HCT116 (cell line): ENCODE data around the gene AADACL4. TPM values are rescaled to one million over a fixed set of nuclear protein-coding genes. Genes with fewer than 3 reads are reported as not detected.

ENCODE experiments used
- ATAC-seq: fragments of 200-7000 bp; cut with Tn5 transposase; 2 replicates; pipeline ENCODE4 v1.9.1; 2020; ENCODE audit warnings: mild to moderate bottlenecking, moderate library complexity
- BruUV-seq: library from RNA; stranded (reverse); fragments of 400-500 nt; replicated peaks from 2 replicates; lab custom pipeline; 2021; lab: Mats Ljungman, UMichigan
- CTCF ChIA-PET: fragments of 300-600 bp; sonication (Branson Sonifier 250); formaldehyde crosslinking; loops from one replicate; lab custom pipeline; 2021; ENCODE audit warnings: antibody characterized with exemption; lab: Charles Lee
- POLR2A ChIA-PET: fragments of 300-600, 350-600 bp; sonication (Branson Sonifier 250); formaldehyde crosslinking; loops from one replicate; lab custom pipeline; 2021; ENCODE audit warnings: antibody characterized with exemption; lab: Charles Lee
- RAD21 ChIA-PET, 2 experiments: fragments of 300-600 bp; sonication (Branson Sonifier 250); formaldehyde crosslinking; loops; one replicate each; lab custom pipeline; 2023; ENCODE audit warnings: low total read pairs in 2 of 2; ENCODE audit not compliant: uncharacterized antibody in 2 of 2, unreplicated experiment in 2 of 2, low non-redundant PET in 1 of 2; lab: Charles Lee
- DNase-seq: peaks from one replicate; pipeline ENCODE4 v3.0.0-alpha.2; 2010; ENCODE audit warnings: low read depth, low spot score
- H2AFZ ChIP-seq: fragments of 200-600 bp; shearing (Covaris generic), sonication (generic); 2 replicates; pipeline ENCODE4 v1.6.1; 2017; ENCODE audit warnings: low read depth, mixed run types, mixed read lengths, antibody characterized with exemption, low read length; ENCODE audit not compliant: poor library complexity, severe bottlenecking
- H3K27ac ChIP-seq: 2 replicates; pipeline ENCODE4 v1.5.1; 2012; ENCODE audit warnings: low read depth, low read length
- H3K27me3 ChIP-seq: fragments of 200-600 bp; sonication (generic); 2 replicates; pipeline ENCODE4 v1.6.1; 2016; ENCODE audit warnings: mixed run types, low read length, mixed read lengths; ENCODE audit not compliant: insufficient read depth
- H3K36me3 ChIP-seq, 2 experiments: fragments of 200-500 bp in 1 of 2; fragments of 200-600 bp in 1 of 2; sonication (Bioruptor generic) in 1 of 2; sonication (generic) in 1 of 2; 2 replicates each; pipeline versions ENCODE4 v1.5.1 to v1.6.1; 2014 to 2016; ENCODE audit warnings: low read length in 2 of 2, inconsistent platforms in 1 of 2, mixed read lengths in 1 of 2, mixed run types in 1 of 2; ENCODE audit not compliant: insufficient read depth in 2 of 2, control insufficient read depth in 1 of 2
- H3K4me1 ChIP-seq, 2 experiments: fragments of 200-600 bp in 1 of 2; sonication (generic) in 1 of 2; 2 replicates each; pipeline versions ENCODE4 v1.5.1 to v1.6.1; 2012 to 2017; ENCODE audit warnings: low read length in 2 of 2, inconsistent platforms in 1 of 2, mild to moderate bottlenecking in 1 of 2, mixed read lengths in 1 of 2, mixed run types in 1 of 2, moderate library complexity in 1 of 2; ENCODE audit not compliant: insufficient read depth in 2 of 2, control insufficient read depth in 1 of 2
- H3K4me2 ChIP-seq: fragments of 200-600 bp; sonication (generic); 2 replicates; pipeline ENCODE4 v1.6.1; 2017; ENCODE audit warnings: mixed run types, low read length, mixed read lengths
- H3K4me3 ChIP-seq, 2 experiments: fragments of 200-600 bp in 1 of 2; sonication (generic) in 1 of 2; replicated peaks in 1 of 2; 2 replicates each; pipeline ENCODE4 v1.5.1; 2011 to 2016; ENCODE audit warnings: low read length in 2 of 2, control low read depth in 1 of 2, low read depth in 1 of 2, mild to moderate bottlenecking in 1 of 2, mixed read lengths in 1 of 2, mixed run types in 1 of 2
- H3K79me2 ChIP-seq: fragments of 200-600 bp; sonication (generic); 2 replicates; pipeline ENCODE4 v1.6.1; 2017; ENCODE audit warnings: mild to moderate bottlenecking, mixed run types, low read length, moderate library complexity, mixed read lengths; ENCODE audit not compliant: insufficient read depth
- H3K9ac ChIP-seq: fragments of 200-600 bp; sonication (generic); 2 replicates; pipeline ENCODE4 v1.6.1; 2016; ENCODE audit warnings: low read length, mixed read lengths
- H3K9me2 ChIP-seq: fragments of 200-600 bp; sonication (generic), shearing (Covaris generic); 2 replicates; pipeline ENCODE4 v1.6.1; 2017; ENCODE audit warnings: mixed run types, mild to moderate bottlenecking, moderate library complexity; ENCODE audit not compliant: insufficient read depth
- H3K9me3 ChIP-seq, 2 experiments: fragments of 200-500 bp in 1 of 2; fragments of 200-600 bp in 1 of 2; sonication (Bioruptor generic) in 1 of 2; sonication (generic) in 1 of 2; 2 replicates each; pipeline ENCODE4 v1.6.1; 2014 to 2017; ENCODE audit warnings: low read length in 2 of 2, mixed read lengths in 2 of 2, inconsistent platforms in 1 of 2, low read depth in 1 of 2, mild to moderate bottlenecking in 1 of 2, mixed run types in 1 of 2, moderate library complexity in 1 of 2; ENCODE audit not compliant: control insufficient read depth in 1 of 2, insufficient read depth in 1 of 2
- H4K20me1 ChIP-seq: fragments of 200-600 bp; sonication (generic), shearing (Covaris generic); 2 replicates; pipeline ENCODE4 v1.6.1; 2017; ENCODE audit warnings: mixed run types, mild to moderate bottlenecking, moderate library complexity; ENCODE audit not compliant: insufficient read depth
- CBX3 ChIP-seq: IDR thresholded peaks from 2 replicates; pipeline ENCODE4 v1.6.1; 2012; ENCODE audit warnings: low read depth
- CTCF ChIP-seq, 3 experiments: fragments of 200-600 bp in 1 of 3; sonication (generic) in 1 of 3; IDR thresholded peaks in 2 of 3; conservative IDR thresholded peaks in 1 of 3; 2 replicates each; pipeline ENCODE4 v1.5.1; 2012 to 2017; ENCODE audit warnings: low read depth in 2 of 3, low read length in 2 of 3, antibody characterized with exemption in 1 of 3, borderline replicate concordance in 1 of 3, control low read depth in 1 of 3, mild to moderate bottlenecking in 1 of 3, mixed read lengths in 1 of 3, mixed run types in 1 of 3, moderate library complexity in 1 of 3; ENCODE audit not compliant: insufficient read depth in 1 of 3
- EGR1 ChIP-seq: IDR thresholded peaks from 2 replicates; pipeline ENCODE4 v1.6.1; 2012; ENCODE audit warnings: low read depth
- EZH2 ChIP-seq: fragments of 200-600 bp; sonication (generic); IDR thresholded peaks from 2 replicates; pipeline ENCODE4 v1.6.1; 2017; ENCODE audit warnings: antibody characterized with exemption, mixed run types
- FOSL1 ChIP-seq: IDR thresholded peaks from 2 replicates; pipeline ENCODE4 v1.6.1; 2012; ENCODE audit warnings: low read depth
- RAD21 ChIP-seq: IDR thresholded peaks from 2 replicates; pipeline ENCODE4 v1.6.1; 2012; ENCODE audit warnings: low read depth, mild to moderate bottlenecking
- SRF ChIP-seq: IDR thresholded peaks from 2 replicates; pipeline ENCODE4 v1.6.1; 2012; ENCODE audit warnings: low read depth
- TCF7L2 ChIP-seq: IDR thresholded peaks from 2 replicates; pipeline ENCODE4 v1.7.0; 2011; ENCODE audit warnings: borderline replicate concordance, inconsistent platforms; ENCODE audit not compliant: insufficient read depth, insufficient read length; ENCODE audit errors: extremely low read depth
- YY1 ChIP-seq: IDR thresholded peaks from 2 replicates; pipeline ENCODE4 v1.6.1; 2011; ENCODE audit warnings: low read length, low read depth, moderate library complexity, mild to moderate bottlenecking; ENCODE audit not compliant: insufficient replicate concordance; ENCODE audit errors: extremely low read depth
- ZFX ChIP-seq: fragments of 450-650 bp; IDR thresholded peaks from 2 replicates; pipeline ENCODE4 v1.6.1; 2017
- intact Hi-C: fragments of 100-400 bp; cut with micrococcal nuclease; formaldehyde crosslinking; loops from 2 replicates; pipeline ENCODE4 v1.10.0; 2022
- total RNA-seq: library from RNA; stranded (reverse); gene quantifications from one replicate; pipeline ENCODE4 v1.2.1, GENCODE V29; 2021; ENCODE audit not compliant: unreplicated experiment
- TF ChIP-seq, protein P1 (sequence below): IDR thresholded peaks from 2 replicates; pipeline ENCODE4 v1.6.1; 2012

The AADACL4 gene
- total RNA-seq, 1 experiment from 2014 or later, result not detected

DNA sequence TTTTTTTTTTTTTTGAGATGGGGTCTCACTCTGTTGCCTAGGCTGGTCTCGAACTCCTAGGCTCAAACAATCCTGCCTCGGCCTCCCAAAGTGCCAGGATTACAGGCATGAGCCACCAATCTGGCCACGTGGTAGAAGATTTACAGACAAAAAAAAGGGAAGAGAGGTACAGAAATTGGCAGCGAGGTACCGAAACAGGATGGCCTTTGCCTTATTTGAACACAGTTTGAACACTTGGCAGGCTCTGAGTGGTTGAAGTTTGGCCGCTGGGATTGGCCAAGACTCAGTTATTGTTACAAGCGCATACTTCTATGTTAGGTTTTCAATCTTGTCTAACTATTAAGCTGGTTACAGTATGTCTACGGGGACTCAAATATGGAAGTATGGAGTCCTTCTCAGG is 6.2 kb upstream of the AADACL4 start:
- H3K4me3 ChIP-seq, result no peak overlapping the region
- H3K27ac ChIP-seq, result no peak overlapping the region
- POLR2A ChIA-PET, result no interaction called here
- H3K9me2 ChIP-seq, result no peaks in the 10 kb centered on the region
- peaks cover 14 to 22% of the 10 kb centered on the region in 2 experiments; a peak in 3 of 4 replicates for H3K9me3 ChIP-seq
- H3K4me1 ChIP-seq, result no peaks in the 10 kb centered on the region
- intact Hi-C loops, result no loop called here
- DNase-seq (no peak), ATAC-seq (no peak)
- RAD21 ChIA-PET, result no interaction called here
- H2AFZ ChIP-seq, result no peak overlapping the region
- no peaks in the 10 kb centered on the region for H3K79me2 ChIP-seq
- no peak overlapping the region for H3K9ac ChIP-seq
- no peak overlapping the region for H3K4me2 ChIP-seq
- H3K36me3 ChIP-seq, result no peaks in the 10 kb centered on the region
- no peaks in the 10 kb centered on the region for H4K20me1 ChIP-seq
- H3K27me3 ChIP-seq, result no peaks in the 10 kb centered on the region
- no TSS peak for BruUV-seq
- CTCF ChIA-PET, result no interaction called here
- TF ChIP-seq, protein P1, sequence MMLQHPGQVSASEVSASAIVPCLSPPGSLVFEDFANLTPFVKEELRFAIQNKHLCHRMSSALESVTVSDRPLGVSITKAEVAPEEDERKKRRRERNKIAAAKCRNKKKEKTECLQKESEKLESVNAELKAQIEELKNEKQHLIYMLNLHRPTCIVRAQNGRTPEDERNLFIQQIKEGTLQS, result no peak
- TF ChIP-seq CBX3 (no peak), EGR1 (no peak), CTCF (IDR thresholded peaks at IDR 0.05 in 2 of 3, conservative IDR thresholded peaks at IDR 0.05 in 1 of 3; ENCODE audit: borderline replicate concordance in 1 of 3, insufficient read depth in 1 of 3, low read depth in 2 of 3, low read length in 2 of 3) (no peak), SRF (no peak), FOSL1 (no peak), ZFX (no peak), TCF7L2 (no peak), EZH2 (no peak), YY1 (no peak), RAD21 (no peak)
